Stimulated activated CD8-positive, alpha-beta memory T cell treated with anti-CD3 and anti-CD28 coated beads, Interleukin-4, amount 100 ng/mL, for 1 hour (primary cell): ENCODE results near the gene SSTR4.
"Not testable (repeated sequence)": the region's sequence is repeated elsewhere in the genome, so short reads cannot be mapped to it uniquely, and the experiment has no call there.

Source experiments
- DNase-seq, 2 donors: peaks; one replicate each; pipeline ENCODE4 v3.0.0-alpha.2; 2020; ENCODE audit warnings: low read depth in 2 of 2, low spot score in 1 of 2

The SSTR4 gene

DNA sequence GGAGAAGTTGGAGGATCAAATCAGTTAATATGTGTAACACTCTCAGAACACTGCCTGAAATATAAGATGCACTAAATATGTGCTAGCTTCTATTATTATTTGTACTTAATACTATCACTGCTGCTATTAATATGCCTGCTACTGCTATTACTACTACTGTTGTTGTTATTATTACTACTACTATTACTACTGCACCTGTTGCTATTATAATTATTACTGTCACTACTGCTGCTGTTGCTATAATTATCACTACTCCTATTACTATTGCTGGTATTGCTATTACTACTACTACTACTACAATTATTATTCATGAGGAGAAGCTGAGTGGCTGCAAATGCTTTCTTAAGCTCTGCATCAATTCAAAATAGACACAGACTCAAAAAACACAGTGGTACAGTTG lies 16.7 kb upstream of the SSTR4 start:
- DNase-seq = no peak

DNA sequence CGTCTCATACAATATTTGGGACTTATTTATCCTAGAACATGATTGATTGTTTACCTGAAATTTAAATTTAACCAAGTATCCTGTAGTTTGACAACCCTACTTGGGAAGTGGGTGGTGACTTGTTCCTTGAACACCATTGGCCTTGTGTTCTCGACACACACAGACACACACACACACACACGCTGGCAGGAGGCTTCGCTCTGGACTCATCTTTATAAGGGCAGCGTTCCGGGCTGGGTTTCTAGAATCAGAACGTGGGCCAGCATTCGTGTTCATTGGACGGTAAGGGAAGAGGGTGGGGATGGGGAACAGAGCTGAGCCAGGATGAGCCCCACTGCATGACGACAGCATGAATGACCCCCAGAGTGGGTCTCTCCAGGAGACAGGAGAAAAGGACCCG lies 16.2 kb upstream of the SSTR4 start:
- DNase-seq = no peak

DNA sequence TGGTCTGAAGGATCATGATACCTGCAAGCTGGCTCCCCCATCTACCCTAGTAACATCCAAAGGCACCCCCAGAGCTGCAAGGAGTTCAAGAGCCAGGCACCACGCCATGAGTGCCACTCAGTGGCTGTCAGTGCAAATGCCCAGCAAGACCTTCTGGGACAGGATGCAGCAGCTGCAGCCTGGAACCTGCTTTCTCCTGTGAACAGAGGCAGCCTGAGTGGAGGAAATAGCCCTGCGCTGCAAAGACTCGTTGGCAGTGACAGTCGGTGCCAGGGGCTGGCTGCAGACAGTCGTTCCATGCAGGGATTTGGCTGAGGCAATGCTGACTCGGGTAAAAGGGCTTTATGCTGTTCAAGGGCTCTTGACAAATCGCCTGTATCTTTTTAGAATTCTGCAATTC lies 15.7 kb upstream of the SSTR4 start:
- no peak for DNase-seq

DNA sequence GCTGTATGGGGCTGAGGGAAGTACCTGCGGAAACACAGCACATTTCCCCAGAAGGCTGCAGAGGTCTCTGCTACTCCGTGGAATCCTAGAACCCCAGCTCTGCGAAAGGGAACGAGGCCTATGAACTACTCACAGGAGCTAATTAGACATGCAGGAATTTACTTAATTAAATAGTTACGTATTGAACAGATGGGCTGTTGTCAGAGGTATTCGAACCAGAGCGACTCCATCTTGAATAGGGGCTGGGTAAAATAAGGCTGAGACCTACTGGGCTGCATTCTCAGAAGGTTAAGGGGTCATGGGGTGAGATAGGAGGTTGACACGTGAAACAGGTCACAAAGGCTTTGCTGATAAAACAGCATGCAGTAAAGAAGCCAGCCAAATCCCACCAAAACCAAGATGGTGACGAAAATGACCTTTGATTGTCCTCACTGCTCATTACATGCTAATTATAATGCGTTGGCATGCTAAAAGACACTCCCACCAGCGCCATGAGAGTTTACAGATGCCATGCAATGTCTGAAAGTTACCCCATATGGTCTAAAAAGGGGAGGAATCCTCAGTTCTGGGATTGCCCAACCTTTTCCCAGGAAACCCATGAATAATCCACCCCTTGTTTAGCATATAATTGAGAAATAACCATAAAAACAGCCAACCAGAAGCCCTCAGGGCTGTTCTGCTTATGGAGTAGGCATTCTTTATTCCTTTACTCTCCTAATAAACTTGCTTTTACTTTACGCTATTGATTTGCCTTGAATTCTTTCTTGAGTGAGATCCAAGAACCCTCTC lies 14.7 kb upstream of the SSTR4 start:
- DNase-seq = no peak

DNA sequence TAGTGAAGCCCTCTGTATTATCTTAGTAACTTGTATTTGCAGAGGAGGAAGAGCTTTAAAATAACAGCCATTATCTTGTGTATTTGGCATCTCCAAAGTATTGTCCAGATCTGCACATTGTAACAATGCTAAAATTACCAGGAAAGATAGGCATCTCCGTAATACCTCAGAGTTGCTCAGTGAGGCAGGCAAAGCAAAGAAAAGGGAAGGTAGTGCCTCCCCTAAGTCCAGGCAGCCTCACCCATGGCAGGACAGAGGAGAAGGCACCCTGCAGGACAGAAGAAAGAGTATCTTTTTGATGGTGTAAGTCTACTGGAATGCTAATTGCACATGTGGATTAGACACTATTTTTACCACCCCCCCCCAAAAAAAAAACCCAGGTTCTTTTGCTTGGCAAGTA lies 13.6 kb upstream of the SSTR4 start:
- no peak for DNase-seq

DNA sequence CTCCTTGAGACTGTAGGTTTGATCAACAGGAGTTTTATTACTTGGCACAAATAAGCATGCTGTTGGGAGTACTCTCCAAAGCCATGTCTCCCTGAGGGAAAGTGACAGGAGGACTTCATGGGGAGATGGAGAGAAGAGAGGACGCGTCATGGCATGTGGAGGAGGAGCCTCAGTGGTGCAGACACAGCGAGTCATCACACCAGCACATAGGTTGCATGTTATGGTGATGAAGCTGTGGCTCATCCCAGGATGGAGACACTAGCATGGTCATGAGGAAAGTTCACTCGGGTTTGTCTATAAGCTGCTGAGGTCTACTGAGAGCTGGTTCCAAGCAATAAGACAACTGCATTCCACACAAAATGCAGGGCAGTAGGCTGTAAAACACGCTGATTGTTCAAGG lies 13.2 kb upstream of the SSTR4 start:
- no peak for DNase-seq

DNA sequence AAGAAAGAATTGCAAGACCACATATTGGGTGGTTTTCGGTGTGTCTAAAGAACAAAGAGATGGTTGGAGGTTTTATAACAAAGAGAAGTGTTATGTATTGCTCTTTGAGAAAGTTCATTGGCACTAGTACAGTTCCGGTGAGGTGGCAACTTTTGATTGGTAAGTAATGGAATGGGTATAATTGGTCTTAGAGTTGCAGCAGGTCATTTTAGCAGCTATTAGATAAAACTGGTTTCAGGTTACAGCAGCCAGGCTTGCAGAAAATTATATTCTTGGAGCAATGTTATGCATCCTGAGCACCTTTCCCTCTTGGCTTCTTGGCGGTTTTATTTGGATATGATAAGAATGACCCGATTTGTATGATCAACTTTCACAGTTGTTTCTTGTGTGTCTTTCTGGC lies 12.3 kb upstream of the SSTR4 start:
- no peak for DNase-seq

DNA sequence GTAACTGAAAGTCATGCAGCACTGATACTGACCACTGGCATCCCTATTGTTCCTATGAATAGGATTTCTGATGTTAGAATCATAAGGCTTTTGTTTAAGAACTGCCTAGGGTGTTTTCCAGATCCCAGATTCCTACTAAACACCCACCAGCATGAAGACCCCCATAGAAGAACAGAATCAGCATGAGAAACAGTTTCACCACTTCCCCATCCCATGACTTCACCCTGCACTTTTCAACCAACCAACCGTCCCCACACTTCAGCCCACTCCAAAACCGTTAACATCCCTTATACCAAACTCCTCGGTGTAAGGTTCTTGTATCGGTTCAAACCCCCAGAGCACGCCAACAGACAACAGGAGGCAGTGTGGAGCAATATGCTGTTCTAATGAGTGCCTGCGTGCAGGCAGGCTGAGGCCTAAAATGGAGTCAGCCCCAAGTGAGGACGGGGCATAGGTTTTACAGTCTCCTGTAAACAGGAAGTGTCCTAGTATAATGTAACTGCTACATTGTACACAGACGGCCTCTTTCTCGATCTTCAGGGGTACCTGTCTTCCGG lies 11.4 kb upstream of the SSTR4 start:
- no peak for DNase-seq

DNA sequence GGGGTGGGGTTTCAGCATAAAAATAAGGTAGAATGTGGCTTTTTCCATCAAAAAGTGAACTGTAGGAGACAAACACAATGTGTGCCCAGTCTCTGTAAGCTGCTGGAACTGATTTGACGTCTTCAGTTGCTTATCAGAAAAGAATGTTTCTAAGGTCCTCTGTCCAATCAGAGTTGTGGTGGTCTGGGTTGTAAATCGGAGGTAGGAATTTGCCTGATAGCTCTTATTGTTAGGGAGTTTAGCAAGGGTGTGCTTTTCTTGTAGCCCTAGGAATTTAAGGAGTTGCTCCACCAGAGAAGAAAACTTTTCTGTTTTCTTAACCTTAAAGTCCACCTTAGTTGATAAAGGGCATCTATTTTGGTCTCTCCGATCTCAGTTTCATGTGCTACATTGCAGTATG lies 10.4 kb upstream of the SSTR4 start:
- no peak for DNase-seq

DNA sequence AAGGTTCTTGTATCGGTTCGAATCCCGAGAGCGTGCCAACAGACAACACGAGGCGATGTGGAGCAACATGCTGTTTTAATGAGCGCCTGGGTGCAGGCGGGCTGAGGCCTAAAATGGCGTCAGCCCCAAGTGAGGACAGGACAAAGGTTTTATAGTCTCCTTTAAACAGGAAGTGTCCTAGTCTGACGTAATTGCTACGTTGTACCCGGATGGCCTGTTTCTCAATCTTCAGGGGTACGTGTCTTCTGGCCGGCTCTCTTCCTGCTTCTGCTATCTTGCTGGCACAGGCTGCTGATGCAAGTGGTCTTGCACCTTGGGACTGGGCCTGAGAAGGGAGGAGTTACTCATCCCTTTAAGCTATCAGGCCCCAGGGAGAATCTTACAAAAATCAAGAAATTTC lies 9.6 kb upstream of the SSTR4 start:
- not testable (repeated sequence) for DNase-seq

DNA sequence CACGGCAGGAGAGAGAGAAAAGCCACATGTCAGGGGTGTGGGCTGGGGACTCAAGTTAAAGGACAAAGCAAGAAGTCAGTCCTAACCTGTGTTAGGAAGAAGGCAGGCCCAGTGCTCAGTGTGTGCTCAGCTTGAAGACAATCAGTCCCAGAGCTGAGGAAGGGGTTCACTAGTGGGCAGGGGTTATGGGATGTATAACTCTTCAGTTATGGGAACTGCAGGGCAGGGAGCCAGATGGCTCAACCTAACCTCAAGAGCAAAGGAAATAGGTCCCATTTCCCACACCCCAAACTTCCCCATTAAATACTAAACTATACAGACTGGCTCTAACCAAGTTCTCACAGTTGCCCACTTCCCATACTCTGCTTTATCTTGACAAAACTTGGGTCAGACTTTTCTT lies 7.4 kb upstream of the SSTR4 start:
- no peak for DNase-seq

DNA sequence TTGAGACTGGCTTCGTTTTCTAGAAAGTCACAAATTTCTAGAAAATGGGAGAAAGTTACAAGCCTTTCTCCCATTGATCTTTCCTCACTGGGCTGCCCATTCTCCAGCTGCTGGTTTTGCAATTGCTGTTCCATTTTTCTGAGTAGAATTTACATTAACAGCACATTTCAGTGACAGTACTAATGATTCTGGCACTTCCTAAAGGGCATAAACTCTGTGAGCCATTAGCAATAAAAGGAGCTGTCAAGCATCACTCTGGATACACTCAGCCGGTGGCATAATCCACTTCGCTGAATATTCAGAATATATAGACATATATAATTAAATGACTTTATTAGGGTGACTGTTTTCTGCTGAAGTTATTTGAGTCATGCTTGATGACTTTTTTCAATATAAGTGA lies 6.7 kb upstream of the SSTR4 start:
- DNase-seq = no peak

DNA sequence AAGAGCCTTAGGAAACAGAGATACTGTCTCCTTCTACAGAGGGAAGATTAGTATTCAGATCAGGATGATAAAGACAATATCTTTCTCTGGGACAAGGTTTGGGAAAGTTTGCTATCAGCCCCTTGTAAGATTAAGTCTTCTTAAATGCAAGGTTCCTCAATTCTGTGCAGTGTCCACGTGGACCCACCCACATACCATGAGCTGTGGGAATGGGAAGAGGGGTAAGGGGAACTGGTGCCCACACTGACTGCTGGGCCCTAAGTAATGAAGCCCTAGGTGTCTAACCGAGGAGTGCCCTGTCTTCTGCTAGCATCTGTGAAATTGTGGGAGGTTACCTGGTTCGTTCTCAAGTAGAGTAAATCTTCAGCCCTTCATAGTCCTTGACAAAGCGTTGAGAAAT lies 5.8 kb upstream of the SSTR4 start:
- DNase-seq = no peak

DNA sequence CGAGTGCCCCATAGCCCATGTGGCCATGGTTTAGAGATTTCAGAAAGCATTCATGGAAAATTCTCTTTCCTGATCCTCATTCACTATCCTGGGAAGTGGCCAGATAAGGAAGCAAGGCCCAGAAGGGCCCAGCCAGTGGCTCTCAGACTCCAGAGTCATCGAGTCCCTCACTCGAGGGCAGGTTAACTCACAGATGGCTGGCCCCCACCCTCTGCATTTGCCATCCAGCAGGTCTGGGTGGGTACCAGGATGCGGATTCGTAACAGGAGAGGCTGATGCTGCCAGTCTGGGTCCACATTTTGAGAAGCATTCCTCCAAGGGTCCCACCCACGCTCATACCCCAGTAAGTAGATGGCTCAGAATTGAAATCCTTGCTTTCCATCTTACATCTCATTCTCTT lies 3.8 kb upstream of the SSTR4 start:
- no peak for DNase-seq

DNA sequence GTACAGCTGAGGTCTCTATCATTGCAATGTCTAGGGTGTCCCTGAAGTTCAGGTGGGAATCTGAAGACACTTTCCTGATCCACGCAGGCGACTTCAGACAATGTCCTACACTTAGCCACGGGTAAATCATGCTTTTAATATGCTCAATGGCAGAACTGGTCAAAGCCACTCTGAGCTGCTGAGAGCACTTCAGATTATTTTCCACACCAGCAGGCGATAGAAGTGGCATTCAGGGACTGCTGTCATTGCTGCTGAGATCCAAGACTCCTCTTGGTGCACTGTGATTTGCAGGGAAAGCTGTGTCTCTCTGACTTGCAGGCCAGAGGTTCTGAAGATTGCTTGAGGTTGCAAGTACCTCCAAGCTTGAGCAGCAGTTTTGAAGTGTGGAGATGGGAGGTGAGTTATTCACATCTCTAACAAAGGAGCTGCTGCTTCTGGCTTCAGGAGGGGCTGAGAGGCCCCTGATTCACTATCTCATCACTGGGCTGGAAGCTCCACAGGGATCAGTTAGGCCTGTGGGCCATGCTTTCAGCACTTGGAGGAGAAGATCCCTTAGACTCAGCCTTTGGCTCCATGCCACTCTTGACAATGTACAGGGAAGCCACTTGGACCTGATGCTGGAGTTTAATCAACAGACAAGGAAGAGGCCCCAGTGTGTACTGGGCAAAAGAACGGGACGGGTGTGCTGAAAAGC lies 2.9 kb upstream of the SSTR4 start:
- no peak for DNase-seq

DNA sequence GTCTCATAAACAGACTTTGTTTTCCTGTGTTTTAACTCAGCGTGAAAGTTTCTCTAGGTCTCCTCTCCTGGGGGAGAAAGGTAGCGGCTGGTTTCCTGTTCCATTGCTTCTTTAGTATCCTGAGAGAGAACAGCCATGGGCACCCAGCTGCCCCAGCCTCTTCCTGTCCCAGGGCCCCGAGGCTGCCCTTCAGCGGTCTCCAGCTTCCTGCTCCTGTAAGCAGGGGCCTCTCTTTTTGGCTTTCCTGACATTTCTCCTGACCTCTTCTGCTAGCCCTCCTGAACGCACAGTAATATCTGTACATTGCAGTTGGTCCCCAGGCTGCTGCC lies 2.4 kb upstream of the SSTR4 start:
- no peak for DNase-seq

DNA sequence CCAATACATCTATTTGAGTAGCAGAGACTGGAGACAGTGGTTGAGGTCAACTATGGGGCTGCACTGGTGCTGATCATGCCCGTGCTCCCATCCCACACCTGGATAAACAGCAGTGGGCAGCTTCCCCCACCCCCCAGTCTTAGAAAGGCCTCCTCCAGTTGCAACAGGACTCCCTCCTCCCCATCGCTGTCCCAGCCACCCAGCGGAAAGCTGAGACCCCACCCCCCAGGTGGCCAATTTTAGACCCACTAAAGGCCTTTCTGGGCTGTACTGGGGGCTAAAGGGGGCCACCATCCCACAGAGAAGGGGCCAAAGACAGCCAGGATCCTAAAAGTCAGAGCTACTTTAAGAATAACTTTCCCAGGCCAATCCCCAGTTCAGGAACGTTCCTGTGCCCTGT lies 1.2 kb upstream of the SSTR4 start:
- DNase-seq = no peak

DNA sequence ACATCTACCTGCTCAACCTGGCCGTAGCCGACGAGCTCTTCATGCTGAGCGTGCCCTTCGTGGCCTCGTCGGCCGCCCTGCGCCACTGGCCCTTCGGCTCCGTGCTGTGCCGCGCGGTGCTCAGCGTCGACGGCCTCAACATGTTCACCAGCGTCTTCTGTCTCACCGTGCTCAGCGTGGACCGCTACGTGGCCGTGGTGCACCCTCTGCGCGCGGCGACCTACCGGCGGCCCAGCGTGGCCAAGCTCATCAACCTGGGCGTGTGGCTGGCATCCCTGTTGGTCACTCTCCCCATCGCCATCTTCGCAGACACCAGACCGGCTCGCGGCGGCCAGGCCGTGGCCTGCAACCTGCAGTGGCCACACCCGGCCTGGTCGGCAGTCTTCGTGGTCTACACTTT lies 619 bp downstream of the SSTR4 start:
- no peak for DNase-seq

DNA sequence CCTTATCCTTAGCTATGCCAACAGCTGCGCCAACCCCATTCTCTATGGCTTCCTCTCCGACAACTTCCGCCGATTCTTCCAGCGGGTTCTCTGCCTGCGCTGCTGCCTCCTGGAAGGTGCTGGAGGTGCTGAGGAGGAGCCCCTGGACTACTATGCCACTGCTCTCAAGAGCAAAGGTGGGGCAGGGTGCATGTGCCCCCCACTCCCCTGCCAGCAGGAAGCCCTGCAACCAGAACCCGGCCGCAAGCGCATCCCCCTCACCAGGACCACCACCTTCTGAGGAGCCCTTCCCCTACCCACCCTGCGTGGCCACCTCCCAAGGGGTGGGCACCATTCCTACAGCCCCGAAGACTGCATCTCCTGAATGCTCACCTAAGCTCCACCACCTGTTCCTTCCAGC lies 1.3 kb downstream of the SSTR4 start:
- DNase-seq = no peak

DNA sequence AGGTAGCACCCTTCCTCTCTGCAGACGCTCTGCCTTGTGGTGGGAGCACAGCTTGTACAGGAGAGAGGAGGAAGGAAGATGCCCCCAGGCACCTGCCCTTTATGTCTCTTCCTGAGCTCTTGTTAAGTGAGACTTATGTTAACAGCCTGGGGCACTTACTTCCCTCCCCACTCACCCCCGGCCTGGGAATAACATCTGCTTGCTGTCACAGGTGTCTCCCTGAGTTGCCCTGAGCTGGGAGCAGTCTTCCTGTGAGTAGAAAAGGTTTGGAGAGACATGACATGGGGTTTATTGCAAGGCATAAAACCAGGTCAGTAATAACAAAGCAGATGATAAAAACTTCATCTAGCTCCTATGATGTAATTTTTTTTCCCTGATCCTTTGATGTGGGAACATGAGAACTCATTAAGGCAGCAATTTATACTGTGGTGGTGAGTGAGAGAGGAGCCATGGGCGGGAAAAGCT lies 1.9 kb downstream of the SSTR4 start:
- no peak for DNase-seq

DNA sequence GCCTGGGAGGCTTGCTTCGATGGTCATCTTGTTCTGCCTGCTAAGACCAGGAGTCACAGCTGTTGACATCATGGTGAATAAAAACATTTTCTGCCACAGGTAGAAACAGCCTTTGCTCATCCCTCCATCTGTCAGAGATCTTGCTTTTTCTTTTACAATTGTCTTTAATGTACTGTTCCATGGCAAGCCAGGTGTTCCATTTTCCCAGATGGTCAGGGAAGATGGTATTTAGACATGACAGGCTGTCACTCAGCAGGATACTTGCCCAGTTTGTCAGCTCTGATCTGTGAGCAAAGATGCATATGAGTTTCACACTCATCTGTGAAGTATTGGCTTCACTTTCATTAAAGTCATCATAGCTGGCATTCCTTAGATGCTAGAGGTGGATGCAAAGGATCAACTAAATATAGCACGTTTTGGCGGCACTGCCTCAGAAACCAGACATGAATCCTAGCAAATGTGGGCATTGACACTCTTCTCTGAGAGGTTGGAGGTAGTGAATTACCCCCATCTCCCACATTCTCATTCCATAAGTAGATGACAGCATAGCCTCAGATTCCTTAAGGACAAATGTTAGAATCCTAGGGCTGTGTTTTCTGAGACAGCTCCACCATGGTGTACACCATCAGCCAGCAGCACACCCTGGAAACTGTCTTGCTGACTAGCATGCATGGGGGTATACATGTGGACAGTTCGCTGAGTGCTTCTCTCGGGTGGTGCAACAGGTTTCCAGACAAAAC lies 4.2 kb downstream of the SSTR4 start:
- no peak for DNase-seq

DNA sequence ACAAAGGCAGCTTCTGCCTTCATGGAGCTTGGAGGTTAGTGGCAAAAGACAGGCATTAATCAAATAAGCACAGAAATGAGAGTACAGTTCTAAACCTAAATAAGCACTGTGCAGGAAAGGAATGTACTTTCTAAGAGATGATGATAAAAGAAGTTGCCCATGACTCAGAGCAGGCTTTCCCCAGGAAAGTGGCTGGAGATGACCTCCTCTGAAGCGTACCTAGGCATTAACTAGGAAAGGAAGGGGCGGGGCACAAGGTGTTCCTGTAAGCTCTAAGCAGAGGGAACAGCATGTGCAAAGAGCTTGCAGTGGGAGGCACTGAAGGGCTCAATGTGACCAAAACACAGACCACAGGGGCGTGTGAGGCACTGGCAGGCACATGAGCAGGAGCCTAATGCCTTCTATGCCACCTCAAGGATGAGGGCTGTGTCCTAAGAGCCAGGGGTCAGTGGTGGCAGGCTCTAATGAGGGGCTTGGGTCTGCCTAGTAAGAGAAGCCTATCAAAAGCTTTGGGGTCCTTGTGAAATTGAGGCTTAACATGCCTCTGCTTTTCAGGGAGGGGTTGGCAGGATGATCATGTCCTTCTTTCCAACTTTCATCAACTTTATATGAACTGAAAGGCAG lies 4.9 kb downstream of the SSTR4 start:
- DNase-seq = no peak
